ENCODE results near the gene ZNF285. TPM values are rescaled to one million over a fixed set of nuclear protein-coding genes. Genes with fewer than 3 reads are reported as not detected.

Gene ZNF285
- total and polyA plus RNA-seq, 2 of the 8 experiments (the other 6 are each of a cell fraction or from before 2014, with no cell fraction given), result 0.83 to 2.5 TPM

DNA sequence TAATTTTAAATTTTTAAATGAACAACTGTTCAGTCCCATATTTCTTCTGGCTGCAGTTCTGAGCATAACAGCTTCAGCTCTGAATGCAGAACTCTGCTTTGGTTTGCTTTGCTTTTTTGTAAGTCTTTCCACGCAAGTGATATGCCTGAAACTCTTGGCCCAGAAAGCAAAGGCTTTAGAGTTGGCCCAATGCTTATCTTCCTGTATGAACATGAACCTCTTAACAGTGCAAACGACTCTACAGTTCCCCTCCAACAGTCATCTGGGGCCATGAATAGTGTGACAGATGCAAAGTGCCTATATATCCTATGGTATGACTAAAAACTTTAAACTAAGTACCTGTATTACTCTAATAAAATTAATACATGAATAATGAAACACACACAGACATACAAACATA, 59.6 kb downstream of the ZNF285 start (continued):
- TF ChIP-seq CHD7 (IDR thresholded peaks at IDR 0.05; ENCODE audit: insufficient replicate concordance, low read length), result no peak
- no peak for TF ChIP-seq HDAC2 (IDR thresholded peaks at IDR 0.05; ENCODE audit: borderline replicate concordance in 1 of 2, low read depth in 2 of 2, low read length in 2 of 2)
- TF ChIP-seq SP2 (IDR thresholded peaks at IDR 0.05; ENCODE audit: low read length), result no peak
- no peak for TF ChIP-seq HDAC6 (IDR thresholded peaks at IDR 0.05; ENCODE audit: low read depth, low read length)
- no peak for TF ChIP-seq EGR1 (IDR thresholded peaks at IDR 0.05; ENCODE audit: borderline replicate concordance, low read depth, low read length)
- TF ChIP-seq RBBP5 (IDR thresholded peaks at IDR 0.05; ENCODE audit: borderline replicate concordance, low read depth, low read length), result no peak
- no peak for TF ChIP-seq JUND (IDR thresholded peaks at IDR 0.05; ENCODE audit: low read length)
- no peak for TF ChIP-seq MAFK (IDR thresholded peaks at IDR 0.05; ENCODE audit: low read depth, low read length)
- TF ChIP-seq RXRA (IDR thresholded peaks at IDR 0.05; ENCODE audit: insufficient read depth, low read depth, low read length), result no peak
